ENCODE results near the gene IKZF4.

DNA sequence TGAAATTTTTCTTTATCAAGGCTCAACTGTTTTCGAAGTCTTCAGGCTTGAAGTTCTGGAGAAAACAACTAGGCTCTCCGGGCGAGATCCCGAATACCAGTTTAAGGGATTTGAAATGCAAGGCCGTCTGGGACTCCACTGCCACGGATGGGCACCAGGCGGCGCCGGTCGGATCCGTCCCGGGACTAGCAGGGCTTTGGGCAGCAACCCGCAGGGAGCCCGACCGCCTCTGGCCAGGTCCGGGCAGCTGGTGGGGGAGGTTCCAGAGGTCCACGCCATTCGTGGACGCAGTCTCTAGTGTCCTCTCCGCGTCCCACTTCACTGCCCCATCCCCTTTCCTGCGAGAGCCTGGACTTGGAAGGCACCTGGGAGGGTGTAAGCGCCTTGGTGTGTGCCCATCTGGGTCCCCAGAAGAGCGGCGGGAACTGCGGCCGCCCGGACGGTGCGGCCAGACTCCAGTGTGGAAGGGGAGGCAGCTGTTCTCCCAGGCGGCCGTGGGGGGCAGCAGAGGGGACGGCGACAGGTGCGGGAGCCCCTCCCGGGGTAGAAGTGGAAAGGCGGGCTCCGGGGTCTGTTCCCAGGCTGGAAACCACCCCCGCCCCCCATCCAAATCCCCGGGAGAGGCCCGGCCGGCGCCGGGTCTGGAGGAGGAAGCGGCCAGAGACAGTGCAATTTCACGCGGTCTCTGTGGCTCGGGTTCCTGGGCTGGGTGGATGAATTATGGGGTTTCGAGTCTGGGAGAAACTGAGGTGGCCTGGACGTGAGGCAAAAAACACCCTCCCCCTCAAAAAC, 58.3 kb downstream of the IKZF4 start:
- TF ChIP-seq CTCF (IDR thresholded peaks at IDR 0.05) = peak; percentile 99
- TF ChIP-seq ZFX (IDR thresholded peaks at IDR 0.05; ENCODE audit: borderline replicate concordance) = no peak
